BLaER1 (cell line): Measurements from ENCODE around the gene CCL2.
A peak's percentile ranks its signal among the peaks of the same experiment; 100 is the strongest.

Source experiments
- H3K27ac ChIP-seq: shearing (Covaris generic); formaldehyde crosslinking; 2 replicates; pipeline ENCODE4 v1.8.1; 2022
- H3K27me3 ChIP-seq: shearing (Covaris generic); formaldehyde crosslinking; 2 replicates; pipeline ENCODE4 v1.8.1; 2022
- H3K36me3 ChIP-seq: shearing (Covaris generic); formaldehyde crosslinking; 2 replicates; pipeline ENCODE4 v1.8.1; 2022
- H3K4me1 ChIP-seq: shearing (Covaris generic); formaldehyde crosslinking; 2 replicates; pipeline ENCODE4 v1.8.1; 2022
- H3K4me2 ChIP-seq: shearing (Covaris generic); formaldehyde crosslinking; 2 replicates; pipeline ENCODE4 v1.8.1; 2022
- H3K4me3 ChIP-seq: shearing (Covaris generic); formaldehyde crosslinking; 2 replicates; pipeline ENCODE4 v1.8.1; 2022
- H3K9ac ChIP-seq: shearing (Covaris generic); formaldehyde crosslinking; 2 replicates; pipeline ENCODE4 v1.8.1; 2022
- H3K9me3 ChIP-seq: shearing (Covaris generic); formaldehyde crosslinking; 2 replicates; pipeline ENCODE4 v1.8.1; 2022
- H4K20me1 ChIP-seq: shearing (Covaris generic); formaldehyde crosslinking; 2 replicates; pipeline ENCODE4 v1.8.1; 2022
- Cebpa-rat ChIP-seq: shearing (Covaris generic); IDR thresholded peaks from 2 replicates; pipeline ENCODE4 v1.8.1; 2022

CCL2 gene

DNA sequence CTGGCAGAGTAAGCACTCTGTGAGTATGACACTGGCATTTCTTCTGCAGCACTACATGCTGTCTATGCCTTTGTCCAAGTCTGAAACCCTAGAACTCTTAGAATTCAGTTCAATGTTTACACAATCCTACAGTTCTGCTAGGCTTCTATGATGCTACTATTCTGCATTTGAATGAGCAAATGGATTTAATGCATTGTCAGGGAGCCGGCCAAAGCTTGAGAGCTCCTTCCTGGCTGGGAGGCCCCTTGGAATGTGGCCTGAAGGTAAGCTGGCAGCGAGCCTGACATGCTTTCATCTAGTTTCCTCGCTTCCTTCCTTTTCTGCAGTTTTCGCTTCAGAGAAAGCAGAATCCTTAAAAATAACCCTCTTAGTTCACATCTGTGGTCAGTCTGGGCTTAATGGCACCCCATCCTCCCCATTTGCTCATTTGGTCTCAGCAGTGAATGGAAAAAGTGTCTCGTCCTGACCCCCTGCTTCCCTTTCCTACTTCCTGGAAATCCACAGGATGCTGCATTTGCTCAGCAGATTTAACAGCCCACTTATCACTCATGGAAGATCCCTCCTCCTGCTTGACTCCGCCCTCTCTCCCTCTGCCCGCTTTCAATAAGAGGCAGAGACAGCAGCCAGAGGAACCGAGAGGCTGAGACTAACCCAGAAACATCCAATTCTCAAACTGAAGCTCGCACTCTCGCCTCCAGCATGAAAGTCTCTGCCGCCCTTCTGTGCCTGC lies at the start of gene CCL2:
Gene CCL2, plus strand, starts transcription at position 635 of the 730 bp plus-strand sequence. Its CDS starts 65 bp downstream, at position 700.
- H3K27ac ChIP-seq: no peak within 1 kb of the TSS
- no peak within 1 kb of the TSS for H3K9ac ChIP-seq
- H3K27me3 ChIP-seq: no peaks in the 10 kb centered on the region
- peaks cover 27% of the 10 kb centered on the region for H3K4me1 ChIP-seq
- no peak within 1 kb of the TSS for H3K4me3 ChIP-seq
- TF ChIP-seq Cebpa-rat: no peak
- no peaks in the 10 kb centered on the region for H3K36me3 ChIP-seq
- H3K4me2 ChIP-seq: peak within 1 kb of the TSS; percentile 66
- no peaks in the 10 kb centered on the region for H4K20me1 ChIP-seq
- no peaks in the 10 kb centered on the region for H3K9me3 ChIP-seq

DNA sequence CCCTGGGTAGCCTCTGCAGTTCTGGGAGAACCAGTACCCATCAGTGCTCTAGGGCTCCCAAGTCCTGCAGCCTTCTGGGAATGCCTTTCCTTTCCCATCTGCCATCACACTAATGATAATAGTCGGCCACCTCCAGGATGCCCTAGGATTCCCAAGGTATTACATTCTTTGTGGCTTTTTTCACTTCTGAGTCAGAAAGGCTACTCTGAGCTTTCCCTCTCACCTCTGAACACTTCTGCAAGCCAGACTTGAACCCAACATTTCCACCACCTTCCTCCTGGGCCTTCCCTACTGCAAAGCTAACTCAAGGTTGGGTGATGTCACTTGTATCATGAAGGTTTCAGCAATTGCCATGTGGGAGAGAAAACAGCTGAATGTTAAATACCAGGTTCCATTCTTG lies 49.7 kb upstream of the CCL2 start:
- Histone ChIP-seq H3K27me3 (no peaks in the 10 kb centered on the region), H3K27ac (no peak overlapping the region), H3K4me2 (no peak overlapping the region), H3K4me1 (peaks cover 33% of the 10 kb centered on the region), H3K9ac (no peak overlapping the region), H3K36me3 (no peaks in the 10 kb centered on the region), H3K4me3 (no peak overlapping the region), H3K9me3 (peaks cover 18% of the 10 kb centered on the region), H4K20me1 (no peaks in the 10 kb centered on the region)
- TF ChIP-seq Cebpa-rat: no peak

DNA sequence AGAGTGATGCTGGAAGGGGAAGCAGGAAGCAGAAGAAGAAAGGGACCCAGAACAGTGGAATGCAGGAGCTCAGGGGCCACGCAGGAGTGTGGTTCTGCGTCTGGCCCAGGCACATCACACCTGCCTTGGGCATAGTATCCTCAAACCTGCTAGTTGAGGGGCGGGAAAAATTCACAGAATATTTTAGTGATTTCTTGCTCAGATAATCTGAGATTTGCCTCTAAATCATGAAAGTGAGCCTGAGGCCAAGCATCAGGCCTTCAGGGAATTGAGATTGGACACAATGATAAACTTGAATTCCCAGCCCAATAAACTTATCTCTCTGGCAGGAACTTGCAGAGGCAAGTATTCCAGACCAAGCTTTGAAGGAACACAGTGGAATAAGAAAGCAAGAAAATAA lies 48.5 kb upstream of the CCL2 start:
- Histone ChIP-seq H3K4me3 (no peak overlapping the region), H4K20me1 (no peaks in the 10 kb centered on the region), H3K4me2 (no peak overlapping the region), H3K27ac (no peak overlapping the region), H3K36me3 (no peaks in the 10 kb centered on the region), H3K27me3 (no peaks in the 10 kb centered on the region), H3K9ac (no peak overlapping the region), H3K9me3 (peaks cover 22% of the 10 kb centered on the region), H3K4me1 (peaks cover 21% of the 10 kb centered on the region)
- no peak for TF ChIP-seq Cebpa-rat

GRCh38 chr17:34207572-34207971 lies 47.5 kb upstream of the CCL2 start:
- Histone ChIP-seq H3K9ac (no peak overlapping the region), H3K36me3 (no peaks in the 10 kb centered on the region), H3K27ac (no peak overlapping the region), H3K27me3 (no peaks in the 10 kb centered on the region), H3K9me3 (peaks cover 22% of the 10 kb centered on the region), H3K4me3 (no peak overlapping the region), H4K20me1 (no peaks in the 10 kb centered on the region), H3K4me2 (no peak overlapping the region), H3K4me1 (peaks cover 11% of the 10 kb centered on the region)
- no peak for TF ChIP-seq Cebpa-rat

GRCh38 chr17:34218748-34219147 lies 36.3 kb upstream of the CCL2 start:
- H3K27me3 ChIP-seq: no peaks in the 10 kb centered on the region
- H3K36me3 ChIP-seq: no peaks in the 10 kb centered on the region
- H3K4me3 ChIP-seq: no peak overlapping the region
- TF ChIP-seq Cebpa-rat: no peak
- H3K4me2 ChIP-seq: no peak overlapping the region
- H3K4me1 ChIP-seq: no peaks in the 10 kb centered on the region
- peaks cover 8% of the 10 kb centered on the region; the same call in 1 of the 2 replicates for H3K9me3 ChIP-seq
- no peak overlapping the region for H3K27ac ChIP-seq
- no peak overlapping the region for H3K9ac ChIP-seq
- no peaks in the 10 kb centered on the region for H4K20me1 ChIP-seq

DNA sequence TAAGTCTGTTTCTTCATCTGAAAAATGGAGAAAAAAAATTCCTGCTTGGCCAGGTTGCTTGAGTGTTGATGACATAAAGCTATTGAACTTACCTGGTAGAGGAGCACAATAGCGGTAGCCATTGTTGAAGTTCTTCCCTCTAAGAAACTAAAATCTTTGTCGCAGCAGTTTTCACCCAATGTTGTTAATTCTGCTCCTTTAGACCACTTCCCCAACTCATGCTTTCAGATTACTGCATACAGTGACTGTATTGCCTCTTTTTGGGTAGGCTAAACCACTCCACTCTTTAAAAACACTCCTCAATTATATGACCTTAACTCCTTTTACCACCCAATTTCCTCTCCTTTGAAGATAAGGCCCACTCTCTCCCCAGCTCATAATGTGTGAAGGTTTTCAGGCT lies 35.7 kb upstream of the CCL2 start:
- no peak for TF ChIP-seq Cebpa-rat
- Histone ChIP-seq H3K27ac (no peak overlapping the region), H3K4me1 (no peaks in the 10 kb centered on the region), H3K4me2 (no peak overlapping the region), H4K20me1 (no peaks in the 10 kb centered on the region), H3K9ac (no peak overlapping the region), H3K36me3 (no peaks in the 10 kb centered on the region), H3K9me3 (peaks cover 8% of the 10 kb centered on the region; the same call in 1 of the 2 replicates), H3K27me3 (no peaks in the 10 kb centered on the region), H3K4me3 (no peak overlapping the region)

DNA sequence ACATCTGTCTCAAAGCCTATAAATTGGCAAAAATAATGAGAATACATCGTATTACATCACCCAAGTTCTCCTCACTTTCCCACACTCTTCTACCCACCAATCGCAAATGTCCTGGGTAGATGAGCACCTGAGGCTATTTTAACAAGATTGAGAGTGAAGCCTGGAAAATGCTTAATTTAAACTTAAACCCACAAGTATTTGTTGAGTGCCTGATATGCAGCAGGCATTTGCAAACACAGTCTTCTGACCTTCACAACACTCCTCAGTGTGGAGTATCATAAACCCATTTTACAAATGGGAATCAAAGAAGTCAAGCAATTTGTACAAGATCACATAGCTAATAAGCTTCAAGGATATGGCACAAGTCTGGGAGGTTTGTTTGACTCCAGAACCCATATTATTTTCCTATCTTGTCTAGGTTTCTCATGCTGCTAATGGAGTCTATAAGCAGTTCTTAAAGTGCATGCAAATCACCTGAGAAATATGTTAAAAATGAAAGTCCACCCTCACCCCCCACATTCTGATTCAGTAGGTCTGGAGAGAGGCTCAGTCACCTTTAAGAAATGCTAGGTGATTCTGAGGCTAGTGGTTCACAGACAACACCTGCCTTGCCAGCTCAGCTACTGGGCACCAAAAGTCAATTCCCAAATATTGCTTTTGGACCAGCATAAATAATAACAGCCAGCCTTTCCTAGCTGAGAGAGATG lies 34.9 kb upstream of the CCL2 start:
- no peaks in the 10 kb centered on the region for H3K36me3 ChIP-seq
- no peaks in the 10 kb centered on the region for H3K27me3 ChIP-seq
- no peaks in the 10 kb centered on the region for H3K4me1 ChIP-seq
- no peak overlapping the region for H3K9ac ChIP-seq
- TF ChIP-seq Cebpa-rat: no peak
- H4K20me1 ChIP-seq: no peaks in the 10 kb centered on the region
- no peak overlapping the region for H3K27ac ChIP-seq
- H3K4me2 ChIP-seq: no peak overlapping the region
- H3K4me3 ChIP-seq: no peak overlapping the region
- 0 out of 2 replicates have a peak, but pooled peaks cover under 1% of the 10 kb centered on the region for H3K9me3 ChIP-seq

DNA sequence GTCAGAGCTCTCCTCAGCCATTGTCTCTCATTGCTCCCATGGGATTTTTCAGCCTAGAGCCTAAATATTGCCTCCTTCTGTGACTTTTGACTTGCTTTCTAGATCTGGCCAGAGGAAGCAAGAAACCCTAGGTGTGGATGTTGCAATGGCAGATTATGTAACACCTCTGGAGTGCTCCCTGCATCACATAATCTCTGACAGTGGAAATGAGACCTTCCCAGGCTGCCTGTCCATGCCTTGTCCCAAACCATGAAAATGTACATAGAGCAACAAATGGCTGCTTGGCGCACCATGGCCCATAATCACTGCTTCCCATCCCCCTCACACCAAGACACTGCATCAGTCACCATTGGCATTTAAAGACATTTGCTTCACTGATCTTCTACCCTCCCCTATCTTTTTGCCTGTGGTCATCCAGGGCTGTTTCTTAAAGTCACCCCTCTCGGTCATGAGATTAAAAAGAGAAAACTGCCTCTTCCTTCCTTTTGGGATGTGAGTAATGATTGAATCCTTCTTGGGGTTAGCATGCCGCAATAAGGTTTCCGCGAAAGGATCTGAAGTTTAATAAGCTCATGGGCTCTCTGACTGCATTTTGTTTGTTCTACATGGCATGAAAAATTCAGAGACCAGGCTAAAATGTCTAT lies 34.2 kb upstream of the CCL2 start:
- no peak overlapping the region for H3K4me3 ChIP-seq
- no peaks in the 10 kb centered on the region for H3K4me1 ChIP-seq
- no peaks in the 10 kb centered on the region for H4K20me1 ChIP-seq
- H3K27ac ChIP-seq: no peak overlapping the region
- H3K36me3 ChIP-seq: no peaks in the 10 kb centered on the region
- TF ChIP-seq Cebpa-rat: no peak
- no peak overlapping the region for H3K9ac ChIP-seq
- no peaks in the 10 kb centered on the region for H3K9me3 ChIP-seq
- H3K4me2 ChIP-seq: no peak overlapping the region
- no peaks in the 10 kb centered on the region for H3K27me3 ChIP-seq

DNA sequence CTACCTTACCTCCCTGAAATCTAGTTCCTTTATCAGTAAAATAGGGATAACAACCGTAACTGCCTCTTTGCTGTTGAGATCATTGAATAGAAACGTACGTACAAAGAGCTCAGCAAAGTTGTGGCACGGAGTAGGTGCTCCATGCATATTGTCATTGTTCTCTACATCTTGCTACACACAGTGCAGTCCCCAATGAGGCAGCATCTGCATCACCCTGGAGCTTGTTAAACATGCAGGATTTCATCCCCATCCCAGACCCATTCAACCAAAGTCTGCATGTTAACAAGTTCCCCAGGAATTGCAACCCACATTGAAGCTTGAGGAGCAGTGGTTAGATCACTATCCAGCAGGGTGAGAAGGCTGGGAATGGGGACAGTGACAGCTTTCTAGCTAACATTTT lies 33.7 kb upstream of the CCL2 start:
- Histone ChIP-seq H3K4me2 (no peak overlapping the region), H3K4me3 (no peak overlapping the region), H4K20me1 (no peaks in the 10 kb centered on the region), H3K4me1 (no peaks in the 10 kb centered on the region), H3K9ac (no peak overlapping the region), H3K27me3 (no peaks in the 10 kb centered on the region), H3K36me3 (no peaks in the 10 kb centered on the region), H3K27ac (no peak overlapping the region), H3K9me3 (no peaks in the 10 kb centered on the region)
- no peak for TF ChIP-seq Cebpa-rat
